ENCODE measurements around the gene COP1.
"Not testable (repeated sequence)": the region's sequence is repeated elsewhere in the genome, so short reads cannot be mapped to it uniquely, and the experiment has no call there.

Gene COP1

GRCh38 chr1:176206961-176207902 lies at the start of gene COP1:
Gene COP1 (minus strand): TSS chr1:176207286. CDS start chr1:176206978, 308 bp downstream.
- DNase-seq: peak; percentile 25 to 99 (median 93)

- no peak for DNase-seq
These were observed 45.1 kb upstream of the COP1 start for GRCh38 chr1:176252191-176252590.

GRCh38 chr1:176244851-176245250 lies 37.8 kb upstream of the COP1 start:
- no peak for DNase-seq

GRCh38 chr1:176243746-176244145 lies 36.7 kb upstream of the COP1 start:
- DNase-seq: no peak

- no peak for DNase-seq
These were observed 34.4 kb upstream of the COP1 start for GRCh38 chr1:176241385-176242015.

- not testable (repeated sequence) for DNase-seq
These were observed 26.6 kb upstream of the COP1 start for GRCh38 chr1:176233657-176234056.

GRCh38 chr1:176227579-176227978 lies 20.5 kb upstream of the COP1 start:
- DNase-seq: no peak

GRCh38 chr1:176225911-176226310 lies 18.8 kb upstream of the COP1 start:
- no peak for DNase-seq

- DNase-seq: no peak
These were observed 18.4 kb upstream of the COP1 start for GRCh38 chr1:176225479-176225875.

GRCh38 chr1:176222196-176222595 lies 15.1 kb upstream of the COP1 start:
- no peak for DNase-seq

- DNase-seq: no peak
These were observed 13.1 kb upstream of the COP1 start for GRCh38 chr1:176220100-176220689.

- no peak for DNase-seq
These were observed 10.5 kb upstream of the COP1 start for GRCh38 chr1:176217461-176218099.

GRCh38 chr1:176216031-176216430 lies 8.9 kb upstream of the COP1 start:
- DNase-seq: no peak

- DNase-seq: no peak
These were observed 4.5 kb upstream of the COP1 start for GRCh38 chr1:176211396-176212165.

- no peak for DNase-seq
These were observed 948 bp upstream of the COP1 start for GRCh38 chr1:176208034-176208433.

GRCh38 chr1:176206006-176206960 lies 803 bp downstream of the COP1 start:
- DNase-seq: peak in 26 of 56 donors; percentile 5 to 52 (median 30)

- no peak for DNase-seq
These were observed 1.7 kb downstream of the COP1 start for GRCh38 chr1:176205332-176205914.

GRCh38 chr1:176204655-176205054 lies 2.4 kb downstream of the COP1 start:
- not testable (repeated sequence) for DNase-seq

GRCh38 chr1:176203735-176204134 lies 3.4 kb downstream of the COP1 start:
- no peak for DNase-seq
